Natural killer cell (primary cell): ENCODE measurements around the gene FNBP1. TPM values are rescaled to one million over a fixed set of nuclear protein-coding genes. Genes with fewer than 3 reads are reported as not detected.
"Not testable (repeated sequence)": the region's sequence is repeated elsewhere in the genome, so short reads cannot be mapped to it uniquely, and the experiment has no call there.

Experiments used
- ATAC-seq, 3 donors: fragments of 150-1000 bp in 2 of 3; fragments of 200-7000 bp in 1 of 3; cut with Tn5 transposase; 1 replicate in 1 of 3; 2 replicates in 2 of 3; pipeline ENCODE4 v1.10.0; 2021; ENCODE audit warnings: mild to moderate bottlenecking in 2 of 3, moderate library complexity in 2 of 3
- DNase-seq, 2 donors: peaks; one replicate each; pipeline versions ENCODE4 v3.0.0 to v3.0.0-alpha.2; 2013 to 2021; ENCODE audit warnings: mixed read lengths in 1 of 2
- H3K27ac ChIP-seq: one replicate; pipeline ENCODE4 v1.5.1; 2013; ENCODE audit warnings: mild to moderate bottlenecking, low read length
- H3K27me3 ChIP-seq: one replicate; pipeline ENCODE4 v1.6.1; 2013; ENCODE audit warnings: low read length; ENCODE audit not compliant: control insufficient read depth, insufficient read depth
- H3K36me3 ChIP-seq: one replicate; pipeline ENCODE4 v1.6.1; 2013; ENCODE audit warnings: low read length; ENCODE audit not compliant: control insufficient read depth, insufficient read depth
- H3K4me1 ChIP-seq: one replicate; pipeline ENCODE4 v1.6.1; 2013; ENCODE audit warnings: low read length; ENCODE audit not compliant: control insufficient read depth, insufficient read depth
- H3K4me3 ChIP-seq: one replicate; pipeline ENCODE4 v1.5.1; 2013; ENCODE audit warnings: low read length
- H3K9me3 ChIP-seq: one replicate; pipeline ENCODE4 v1.6.1; 2013; ENCODE audit warnings: low read length; ENCODE audit not compliant: control insufficient read depth, insufficient read depth
- H3K27ac Mint-ChIP-seq, 2 donors: one replicate each; pipeline ENCODE4 v1.8.0; 2022; ENCODE audit warnings: mild to moderate bottlenecking in 2 of 2, mixed read lengths in 2 of 2, moderate library complexity in 1 of 2
- H3K27me3 Mint-ChIP-seq, 2 donors: one replicate each; pipeline ENCODE4 v1.8.0; 2022; ENCODE audit warnings: low read depth in 2 of 2, mixed read lengths in 2 of 2
- H3K36me3 Mint-ChIP-seq: one replicate; pipeline ENCODE4 v1.8.0; 2022; ENCODE audit warnings: mixed read lengths
- H3K4me1 Mint-ChIP-seq, 2 donors: one replicate each; pipeline ENCODE4 v1.8.0; 2022; ENCODE audit warnings: mixed read lengths in 2 of 2
- H3K4me3 Mint-ChIP-seq: one replicate; pipeline ENCODE4 v1.8.0; 2022; ENCODE audit warnings: mild to moderate bottlenecking, moderate library complexity, mixed read lengths
- H3K9me3 Mint-ChIP-seq, 2 donors: one replicate each; pipeline ENCODE4 v1.8.0; 2022; ENCODE audit warnings: mixed read lengths in 2 of 2
- CTCF ChIP-seq: fragments of 200-600 bp; IDR thresholded peaks from one replicate; pipeline ENCODE4 v1.8.0; 2022; ENCODE audit warnings: antibody characterized with exemption
- WGBS: methylation state at CpG from one replicate; pipeline ENCODE4 v1.1.7; 2013; ENCODE audit warnings: missing lambda C conversion rate; ENCODE audit not compliant: insufficient coverage; 5-methylcytosine and 5-hydroxymethylcytosine counted together
- intact Hi-C: fragments of 100-400 bp; cut with micrococcal nuclease; formaldehyde crosslinking; loops from one replicate; pipeline ENCODE4 v1.14.2; 2022
- total RNA-seq, 4 donors: library from RNA; stranded (reverse); fragments of 120-200 nt in 1 of 4; gene quantifications; one replicate each; pipeline versions ENCODE4 v1.2.3 to v1.2.4, GENCODE V29; 2013 to 2022

FNBP1 gene
- total RNA-seq, 3 donors from 2014 or later (not counting 1 experiment from before 2014, with no cell fraction given) = 177 to 209 (median 203) TPM

GRCh38 chr9:129996161-129996830 lies 46.7 kb downstream of the FNBP1 start:
- Mint-ChIP-seq H3K27me3 (no peaks in the 10 kb centered on the region), H3K4me1 (peaks cover 46 to 57% of the 10 kb centered on the region in 2 donors), H3K36me3 (no peaks in the 10 kb centered on the region), H3K9me3 (no peaks in the 10 kb centered on the region), H3K27ac (peak overlapping the region; percentile 81 to 82), H3K4me3 (peak overlapping the region; percentile 18)
- no peak overlapping the region for H3K4me3 ChIP-seq
- WGBS = 46% methylated on average over 5 of the region's 7 CpGs
- ATAC-seq = no peak
- no peaks in the 10 kb centered on the region for H3K27me3 ChIP-seq
- intact Hi-C loops = loop anchor here (5.0 kb wide), 2 partner anchors 41 to 49 kb away; no protein-coding TSS in a partner anchor
- H3K27ac ChIP-seq = peak overlapping the region; percentile 53
- H3K9me3 ChIP-seq = no peaks in the 10 kb centered on the region
- peaks cover 55% of the 10 kb centered on the region for H3K4me1 ChIP-seq
- TF ChIP-seq CTCF = no peak
- DNase-seq = no peak
- peaks cover 16% of the 10 kb centered on the region for H3K36me3 ChIP-seq

GRCh38 chr9:129995409-129996160 lies 47.4 kb downstream of the FNBP1 start:
- no peak for TF ChIP-seq CTCF
- DNase-seq (peak in 1 of 2 donors; percentile 55), ATAC-seq (peak; percentile 43 to 60 (median 56))
- H3K27me3 Mint-ChIP-seq = no peaks in the 10 kb centered on the region
- H3K4me3 Mint-ChIP-seq = peak overlapping the region; percentile 49
- no peaks in the 10 kb centered on the region for H3K27me3 ChIP-seq
- H3K4me1 Mint-ChIP-seq = peaks cover 49 to 55% of the 10 kb centered on the region in 2 donors
- intact Hi-C loops = loop anchor here (5.0 kb wide), 2 partner anchors 42 to 48 kb away; no protein-coding TSS in a partner anchor
- H3K27ac Mint-ChIP-seq = peak overlapping the region; percentile 81 to 82
- H3K4me3 ChIP-seq = no peak overlapping the region
- H3K4me1 ChIP-seq = peaks cover 56% of the 10 kb centered on the region
- peak overlapping the region; percentile 53 for H3K27ac ChIP-seq
- H3K9me3 ChIP-seq = no peaks in the 10 kb centered on the region
- peaks cover 18% of the 10 kb centered on the region for H3K36me3 ChIP-seq
- no peaks in the 10 kb centered on the region for H3K36me3 Mint-ChIP-seq
- no peaks in the 10 kb centered on the region for H3K9me3 Mint-ChIP-seq
- 62% methylated on average over 5 of the region's 5 CpGs for WGBS

- H3K27ac ChIP-seq = peak overlapping the region; percentile 53
- WGBS = 38% methylated on average over 2 of the region's 3 CpGs
- peaks cover 54 to 57% of the 10 kb centered on the region in 2 donors for H3K4me1 Mint-ChIP-seq
- intact Hi-C loops = loop anchor here (5.0 kb wide), 2 partner anchors 42 to 48 kb away; no protein-coding TSS in a partner anchor
- H3K4me3 Mint-ChIP-seq = peak overlapping the region; percentile 49
- no peaks in the 10 kb centered on the region for H3K27me3 ChIP-seq
- H3K27ac Mint-ChIP-seq = peak overlapping the region; percentile 81 to 82
- H3K36me3 Mint-ChIP-seq = no peaks in the 10 kb centered on the region
- no peaks in the 10 kb centered on the region for H3K9me3 ChIP-seq
- ATAC-seq (no peak), DNase-seq (no peak)
- no peaks in the 10 kb centered on the region for H3K27me3 Mint-ChIP-seq
- TF ChIP-seq CTCF = no peak
- peaks cover 57% of the 10 kb centered on the region for H3K4me1 ChIP-seq
- no peak overlapping the region for H3K4me3 ChIP-seq
- H3K9me3 Mint-ChIP-seq = no peaks in the 10 kb centered on the region
- peaks cover 17% of the 10 kb centered on the region for H3K36me3 ChIP-seq
Observed at GRCh38 chr9:129994882-129995281, 48.1 kb downstream of the FNBP1 start.

DNA sequence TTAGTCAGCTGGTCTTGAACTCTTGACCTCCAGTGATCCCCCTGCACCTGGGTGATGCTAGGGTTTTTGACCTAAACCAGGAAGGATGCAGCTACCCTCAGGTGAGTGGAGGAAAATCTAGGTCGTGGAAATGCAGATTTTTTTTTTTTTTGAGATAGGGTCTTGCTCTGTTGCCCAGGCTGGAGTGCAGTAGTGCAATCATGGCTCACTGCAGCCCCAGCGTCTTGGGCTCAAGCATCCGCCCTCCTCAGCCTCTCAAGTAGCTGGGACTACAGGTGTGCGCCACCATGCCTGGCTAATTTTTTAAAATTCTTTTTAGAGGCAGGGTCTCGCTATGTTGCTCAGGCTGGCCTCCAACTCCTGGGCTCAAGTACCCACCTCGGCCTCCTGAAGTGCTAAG lies 51.9 kb downstream of the FNBP1 start:
- Mint-ChIP-seq H3K4me1 (peaks cover 50 to 64% of the 10 kb centered on the region in 2 donors), H3K27ac (peak overlapping the region; percentile 61 to 85)
- H3K9me3 Mint-ChIP-seq, H3K36me3 Mint-ChIP-seq, H3K27me3 Mint-ChIP-seq, H3K4me3 Mint-ChIP-seq, DNase-seq, intact Hi-C loops, H3K9me3 ChIP-seq, H3K27me3 ChIP-seq, ATAC-seq, H3K4me3 ChIP-seq: not testable (repeated sequence)
- Histone ChIP-seq H3K4me1 (peaks cover 43% of the 10 kb centered on the region), H3K27ac (peak overlapping the region; percentile 77), H3K36me3 (peaks cover 15% of the 10 kb centered on the region)
- 85% methylated on average over 6 of the region's 6 CpGs for WGBS
